Epithelial cell of esophagus (primary cell): ENCODE data around the gene ANP32E.
"Not testable (repeated sequence)": the region's sequence is repeated elsewhere in the genome, so short reads cannot be mapped to it uniquely, and the experiment has no call there.

ENCODE experiments used
- DNase-seq: peaks from one replicate; pipeline ENCODE4 v3.0.0; 2010; ENCODE audit warnings: low read depth
- H3K4me3 ChIP-seq: 2 replicates; pipeline ENCODE4 v1.5.1; 2011; ENCODE audit warnings: mild to moderate bottlenecking, low read length, control low read depth
- TF ChIP-seq, protein P1 (sequence below): IDR thresholded peaks from 2 replicates; pipeline ENCODE4 v1.5.1; 2011; ENCODE audit warnings: low read depth, mild to moderate bottlenecking, low read length, control low read depth, inconsistent platforms; ENCODE audit not compliant: insufficient read depth; ENCODE audit errors: missing control alignments

ANP32E gene

DNA sequence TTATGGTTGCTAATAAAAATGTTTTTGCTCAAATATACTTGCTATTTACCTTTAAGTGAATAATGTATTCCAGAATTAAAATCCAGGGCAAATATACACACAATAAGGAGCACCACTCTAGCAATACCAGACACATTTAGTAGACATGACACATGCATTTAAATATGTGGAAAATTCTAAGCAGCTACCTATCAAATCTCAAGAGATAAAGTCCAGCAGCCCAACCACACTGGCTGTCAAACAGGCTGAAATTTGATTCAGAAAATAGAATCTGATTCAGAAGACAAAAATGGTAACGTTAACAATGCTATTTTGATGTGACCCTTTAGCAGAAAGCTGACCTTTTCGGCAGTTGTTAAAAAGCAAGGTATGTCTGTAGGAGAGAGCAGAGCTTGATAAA, 43.9 kb downstream of the ANP32E start:
- H3K4me3 ChIP-seq, result no peak overlapping the region
- peak; percentile 11 for DNase-seq
- TF ChIP-seq, protein P1, sequence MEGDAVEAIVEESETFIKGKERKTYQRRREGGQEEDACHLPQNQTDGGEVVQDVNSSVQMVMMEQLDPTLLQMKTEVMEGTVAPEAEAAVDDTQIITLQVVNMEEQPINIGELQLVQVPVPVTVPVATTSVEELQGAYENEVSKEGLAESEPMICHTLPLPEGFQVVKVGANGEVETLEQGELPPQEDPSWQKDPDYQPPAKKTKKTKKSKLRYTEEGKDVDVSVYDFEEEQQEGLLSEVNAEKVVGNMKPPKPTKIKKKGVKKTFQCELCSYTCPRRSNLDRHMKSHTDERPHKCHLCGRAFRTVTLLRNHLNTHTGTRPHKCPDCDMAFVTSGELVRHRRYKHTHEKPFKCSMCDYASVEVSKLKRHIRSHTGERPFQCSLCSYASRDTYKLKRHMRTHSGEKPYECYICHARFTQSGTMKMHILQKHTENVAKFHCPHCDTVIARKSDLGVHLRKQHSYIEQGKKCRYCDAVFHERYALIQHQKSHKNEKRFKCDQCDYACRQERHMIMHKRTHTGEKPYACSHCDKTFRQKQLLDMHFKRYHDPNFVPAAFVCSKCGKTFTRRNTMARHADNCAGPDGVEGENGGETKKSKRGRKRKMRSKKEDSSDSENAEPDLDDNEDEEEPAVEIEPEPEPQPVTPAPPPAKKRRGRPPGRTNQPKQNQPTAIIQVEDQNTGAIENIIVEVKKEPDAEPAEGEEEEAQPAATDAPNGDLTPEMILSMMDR, result no peak

DNA sequence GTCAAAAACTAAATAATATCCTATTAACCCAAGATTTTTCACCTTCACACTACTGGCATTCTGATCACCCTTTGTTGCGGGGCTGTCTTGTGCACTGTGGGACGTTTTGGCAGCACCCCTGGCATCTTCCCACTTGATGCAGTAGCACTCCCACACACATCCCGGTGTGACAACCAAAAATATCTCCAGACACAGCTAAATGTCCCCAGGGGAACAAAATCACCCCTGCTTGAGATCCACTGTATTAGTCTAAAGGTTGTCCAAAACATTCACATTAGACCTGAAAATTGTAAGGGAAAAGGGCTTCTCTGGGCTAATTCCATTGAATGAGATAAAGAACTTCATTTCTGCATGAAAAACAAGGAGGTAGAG, 48.4 kb downstream of the ANP32E start:
- H3K4me3 ChIP-seq, result no peak overlapping the region
- no peak for DNase-seq
- TF ChIP-seq, protein P1, result peak; percentile 3

- TF ChIP-seq, protein P1, result peak; percentile 36
- H3K4me3 ChIP-seq, result no peak overlapping the region
- DNase-seq, result peak; percentile 48
Observed at GRCh38 chr1:150186789-150187559, 48.9 kb downstream of the ANP32E start.

GRCh38 chr1:150186438-150186788, 49.5 kb downstream of the ANP32E start:
- not testable (repeated sequence) for DNase-seq

DNA sequence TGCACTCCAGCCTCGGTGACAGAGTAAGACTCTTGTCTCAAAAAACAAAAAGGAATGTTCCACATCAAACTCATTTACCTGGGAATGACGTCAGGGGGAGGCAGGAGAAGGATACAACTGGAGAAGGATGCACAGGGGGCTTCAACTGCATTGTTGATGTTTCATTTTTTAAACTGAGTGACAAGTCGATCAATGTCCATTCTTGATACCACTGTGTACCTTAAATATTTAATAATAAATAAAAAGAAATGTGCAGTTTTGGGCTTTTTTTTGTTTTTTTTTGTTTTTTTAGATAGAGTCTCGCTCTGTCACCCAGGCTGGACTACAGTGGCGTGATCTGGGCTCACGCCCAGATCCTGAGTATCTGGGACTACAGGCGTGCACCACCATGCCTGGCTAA, 50.4 kb downstream of the ANP32E start:
- no peak for DNase-seq
- TF ChIP-seq, protein P1, result no peak
- H3K4me3 ChIP-seq, result no peak overlapping the region

More at GRCh38 chr1:150186438-150186788, 49.5 kb downstream of the ANP32E start:
- not testable (repeated sequence) for H3K4me3 ChIP-seq

GRCh38 chr1:150183061-150183460, 52.9 kb downstream of the ANP32E start:
- TF ChIP-seq, protein P1, result no peak
- no peak for DNase-seq
- no peak overlapping the region for H3K4me3 ChIP-seq

- H3K4me3 ChIP-seq, result no peak overlapping the region
- DNase-seq, result no peak
- TF ChIP-seq, protein P1, result no peak
Observed at GRCh38 chr1:150182247-150182646, 53.7 kb downstream of the ANP32E start.
